Measurements from ENCODE around the gene LCP1. TPM values are rescaled to one million over a fixed set of nuclear protein-coding genes. Genes with fewer than 3 reads are reported as not detected.

Gene LCP1
- total RNA-seq, 1 donor from 2014 or later, result 13.2 TPM

GRCh38 chr13:46085737-46086136 is 96.2 kb downstream of the LCP1 start:
- intact Hi-C loops (cut with DNase I), result no loop called here
- no peak for DNase-seq (ENCODE audit: low spot score)

GRCh38 chr13:46082324-46082723 is 99.7 kb downstream of the LCP1 start:
- intact Hi-C loops (cut with DNase I), result no loop called here
- DNase-seq (ENCODE audit: low spot score), result no peak

- intact Hi-C loops (cut with DNase I), result no loop called here
- DNase-seq (ENCODE audit: low spot score), result no peak
These were observed 102.2 kb downstream of the LCP1 start for GRCh38 chr13:46079770-46080169.

GRCh38 chr13:46077265-46077664 is 104.7 kb downstream of the LCP1 start:
- DNase-seq (ENCODE audit: low spot score), result no peak

GRCh38 chr13:46076827-46077226 is 105.2 kb downstream of the LCP1 start:
- DNase-seq (ENCODE audit: low spot score), result no peak
- intact Hi-C loops (cut with DNase I), result no loop called here

More at GRCh38 chr13:46077265-46077664, 104.7 kb downstream of the LCP1 start:
- intact Hi-C loops (cut with DNase I), result no loop called here

Other genes with a start within 250 kb of the LCP1 start
- gene ZC3H13, start 129.4 kb downstream of the LCP1 start, total RNA-seq, result 48.4 TPM
- not detected for gene CPB2, start 77.1 kb downstream of the LCP1 start, total RNA-seq
- not detected for gene LRRC63, start 29.8 kb upstream of the LCP1 start, total RNA-seq
- gene RUBCNL, start 205.1 kb upstream of the LCP1 start, total RNA-seq, result 1.9 TPM